D721Med (cell line): Measurements from ENCODE around the gene ARHGAP40.

Experiments
- DNase-seq: peaks from one replicate; pipeline ENCODE4 v3.0.0; 2011; ENCODE audit warnings: low spot score; ENCODE audit not compliant: insufficient read length
- FAIRE-seq: peaks from 2 replicates; lab custom pipeline; 2011; peaks lifted over from hg19 to GRCh38; lab: Jason Lieb, UNC
- CTCF ChIP-seq: IDR thresholded peaks from 2 replicates; pipeline ENCODE4 v1.5.1; 2012; ENCODE audit warnings: mild to moderate bottlenecking, control low read depth; ENCODE audit not compliant: insufficient read depth; ENCODE audit errors: missing control alignments

ARHGAP40 gene

GRCh38 chr20:38609815-38610214, 8.2 kb downstream of the ARHGAP40 start:
- no peak for DNase-seq
- no peak for FAIRE-seq
- TF ChIP-seq CTCF, result no peak

GRCh38 chr20:38610521-38610920, 8.9 kb downstream of the ARHGAP40 start:
- DNase-seq (no peak), FAIRE-seq (no peak)
- TF ChIP-seq CTCF, result no peak

- no peak for FAIRE-seq
- no peak for TF ChIP-seq CTCF
- no peak for DNase-seq
Observed at GRCh38 chr20:38612751-38613515, 11.3 kb downstream of the ARHGAP40 start.

GRCh38 chr20:38615283-38615682, 13.7 kb downstream of the ARHGAP40 start:
- FAIRE-seq (no peak), DNase-seq (no peak)

GRCh38 chr20:38616457-38616856, 14.8 kb downstream of the ARHGAP40 start:
- no peak for TF ChIP-seq CTCF
- FAIRE-seq (no peak), DNase-seq (no peak)

More at GRCh38 chr20:38615283-38615682, 13.7 kb downstream of the ARHGAP40 start:
- no peak for TF ChIP-seq CTCF

GRCh38 chr20:38617011-38617829, 15.6 kb downstream of the ARHGAP40 start:
- DNase-seq, result no peak
- FAIRE-seq, result no peak
- no peak for TF ChIP-seq CTCF
